Measurements from ENCODE around the gene RCL1.
"Not testable (repeated sequence)": the region's sequence is repeated elsewhere in the genome, so short reads cannot be mapped to it uniquely, and the experiment has no call there.

Gene RCL1

DNA sequence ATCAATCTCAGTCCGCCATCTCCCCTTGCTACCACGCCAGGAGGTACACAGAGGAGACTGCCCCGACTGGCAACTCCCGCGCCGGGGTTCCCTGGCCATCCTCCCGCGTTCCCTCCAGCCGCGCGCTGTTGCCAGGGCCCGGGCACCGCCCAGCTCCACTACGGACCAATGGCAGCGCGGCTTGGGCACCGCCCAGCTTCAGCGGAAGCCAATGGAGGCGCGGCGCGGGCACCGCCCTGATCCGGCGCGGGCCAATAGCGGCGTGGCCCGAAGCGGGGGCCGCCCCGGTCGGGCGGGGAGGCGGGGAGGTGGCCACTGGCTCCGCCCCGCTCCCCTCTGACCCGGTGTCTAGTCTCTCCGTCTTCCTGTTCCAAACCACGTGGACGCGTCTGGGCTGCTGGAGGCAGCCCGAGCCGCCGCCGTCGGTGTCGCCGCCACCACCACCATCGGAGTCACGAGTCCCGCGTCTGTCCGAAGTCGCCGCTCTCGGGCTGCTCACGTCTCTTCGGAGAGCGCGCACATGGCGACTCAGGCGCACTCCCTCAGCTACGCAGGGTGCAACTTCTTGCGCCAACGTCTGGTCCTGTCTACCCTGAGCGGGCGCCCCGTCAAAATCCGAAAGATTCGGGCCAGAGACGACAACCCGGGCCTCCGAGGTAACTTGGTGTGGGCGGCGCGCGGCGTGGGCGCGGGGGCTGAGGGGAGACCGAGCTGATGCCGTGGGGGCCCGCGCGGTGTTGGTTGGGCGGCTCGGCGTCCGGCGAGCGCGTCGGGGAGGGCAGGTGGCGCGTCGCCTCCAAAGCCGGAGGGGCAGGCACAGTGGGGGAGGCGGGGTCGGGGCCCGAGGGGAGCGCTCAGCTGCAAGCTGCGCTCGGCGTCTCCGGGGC is at the start of gene RCL1:
RCL1 (plus strand) TSS at position 373 of the 887 bp plus-strand sequence; CDS start at position 521, 148 bp downstream.
- H3K4me1 ChIP-seq (ENCODE audit: control insufficient read depth, insufficient read depth, low read length), result peaks cover 3% of the 10 kb centered on the region
- H3K4me3 ChIP-seq (ENCODE audit: low read length), result peak within 1 kb of the TSS; percentile 84
- no peaks in the 10 kb centered on the region for H3K36me3 ChIP-seq (ENCODE audit: control insufficient read depth, insufficient read depth, low read length)
- no peaks in the 10 kb centered on the region for H3K27me3 ChIP-seq (ENCODE audit: control insufficient read depth, insufficient read depth, low read length)
- no peak within 1 kb of the TSS for H3K9ac ChIP-seq (ENCODE audit: low read length)
- H3K27ac ChIP-seq (ENCODE audit: low read depth, low read length), result peak within 1 kb of the TSS; percentile 46

GRCh38 chr9:4743131-4743875 is 49.4 kb upstream of the RCL1 start:
- no peaks in the 10 kb centered on the region for H3K36me3 ChIP-seq (ENCODE audit: control insufficient read depth, insufficient read depth, low read length)
- H3K4me1 ChIP-seq (ENCODE audit: control insufficient read depth, insufficient read depth, low read length), result peaks cover 4% of the 10 kb centered on the region
- no peak overlapping the region for H3K4me3 ChIP-seq (ENCODE audit: low read length)
- no peaks in the 10 kb centered on the region for H3K27me3 ChIP-seq (ENCODE audit: control insufficient read depth, insufficient read depth, low read length)
- no peak overlapping the region for H3K27ac ChIP-seq (ENCODE audit: low read depth, low read length)
- H3K9ac ChIP-seq (ENCODE audit: low read length), result no peak overlapping the region

GRCh38 chr9:4746278-4747030 is 46.3 kb upstream of the RCL1 start:
- no peak overlapping the region for H3K27ac ChIP-seq (ENCODE audit: low read depth, low read length)
- H3K36me3 ChIP-seq (ENCODE audit: control insufficient read depth, insufficient read depth, low read length), result no peaks in the 10 kb centered on the region
- H3K27me3 ChIP-seq (ENCODE audit: control insufficient read depth, insufficient read depth, low read length), result no peaks in the 10 kb centered on the region

DNA sequence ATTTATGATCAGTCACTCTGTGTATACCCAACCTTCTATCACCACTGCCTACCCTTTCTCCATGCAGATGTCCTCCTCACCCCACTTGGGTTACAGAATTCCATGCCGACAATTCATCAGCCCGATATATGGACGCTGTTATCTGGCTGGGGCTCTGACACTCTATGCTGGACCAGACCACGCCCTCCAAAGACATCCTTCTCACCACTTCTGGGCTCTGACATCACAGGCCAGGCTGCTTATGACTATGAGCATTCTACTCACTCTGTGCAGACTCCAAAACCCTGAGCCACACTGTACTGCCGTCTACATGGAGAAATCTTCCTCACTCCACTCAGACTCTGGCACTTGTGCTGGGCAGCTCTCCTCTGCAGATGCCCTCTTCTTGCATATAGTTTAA is 44.1 kb upstream of the RCL1 start:
- no peaks in the 10 kb centered on the region for H3K36me3 ChIP-seq (ENCODE audit: control insufficient read depth, insufficient read depth, low read length)
- H3K4me3 ChIP-seq (ENCODE audit: low read length), result no peak overlapping the region
- H3K4me1 ChIP-seq (ENCODE audit: control insufficient read depth, insufficient read depth, low read length), result no peaks in the 10 kb centered on the region
- H3K27me3 ChIP-seq (ENCODE audit: control insufficient read depth, insufficient read depth, low read length), result no peaks in the 10 kb centered on the region
- no peak overlapping the region for H3K27ac ChIP-seq (ENCODE audit: low read depth, low read length)
- H3K9ac ChIP-seq (ENCODE audit: low read length), result no peak overlapping the region

More at GRCh38 chr9:4746278-4747030, 46.3 kb upstream of the RCL1 start:
- H3K4me3 ChIP-seq (ENCODE audit: low read length), result no peak overlapping the region
- no peaks in the 10 kb centered on the region for H3K4me1 ChIP-seq (ENCODE audit: control insufficient read depth, insufficient read depth, low read length)
- H3K9ac ChIP-seq (ENCODE audit: low read length), result no peak overlapping the region

- H3K27me3 ChIP-seq (ENCODE audit: control insufficient read depth, insufficient read depth, low read length), result no peaks in the 10 kb centered on the region
- H3K4me3 ChIP-seq (ENCODE audit: low read length), result no peak overlapping the region
- no peak overlapping the region for H3K9ac ChIP-seq (ENCODE audit: low read length)
- no peaks in the 10 kb centered on the region for H3K36me3 ChIP-seq (ENCODE audit: control insufficient read depth, insufficient read depth, low read length)
- H3K4me1 ChIP-seq (ENCODE audit: control insufficient read depth, insufficient read depth, low read length), result no peaks in the 10 kb centered on the region
- no peak overlapping the region for H3K27ac ChIP-seq (ENCODE audit: low read depth, low read length)
These were observed 42.6 kb upstream of the RCL1 start for GRCh38 chr9:4750023-4750673.

GRCh38 chr9:4754530-4754929 is 38.2 kb upstream of the RCL1 start:
- H3K4me1 ChIP-seq (ENCODE audit: control insufficient read depth, insufficient read depth, low read length), result not testable (repeated sequence)

DNA sequence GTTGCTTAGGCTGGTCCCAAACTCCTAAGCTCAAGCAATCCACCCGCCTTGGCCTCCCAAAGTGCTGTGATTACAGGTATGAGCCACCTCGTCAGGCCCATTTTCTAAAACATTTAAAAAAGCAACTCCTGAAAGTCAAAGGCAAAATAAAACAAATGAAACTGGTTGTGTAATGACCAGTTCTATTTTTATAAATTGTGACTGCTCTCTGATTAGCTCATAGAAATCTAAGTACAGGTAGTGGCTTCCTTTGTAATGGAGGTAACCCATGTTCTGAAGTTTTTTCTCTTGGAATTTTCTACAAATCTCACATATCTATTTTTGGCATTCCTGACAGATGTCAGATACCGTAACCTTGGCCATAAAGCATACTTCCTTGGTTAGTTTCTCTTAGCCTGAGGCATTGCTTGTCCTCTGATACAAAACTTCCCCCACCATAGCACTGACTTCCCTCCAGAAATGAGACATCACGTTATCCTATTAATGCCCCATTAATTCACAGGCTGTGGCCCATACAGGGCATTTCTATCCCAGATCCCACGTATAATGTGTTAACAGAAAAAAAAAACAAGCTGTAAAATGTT is 37.6 kb upstream of the RCL1 start:
- Histone ChIP-seq H3K4me1 (ENCODE audit: control insufficient read depth, insufficient read depth, low read length) (no peaks in the 10 kb centered on the region), H3K36me3 (ENCODE audit: control insufficient read depth, insufficient read depth, low read length) (no peaks in the 10 kb centered on the region), H3K9ac (ENCODE audit: low read length) (no peak overlapping the region), H3K27ac (ENCODE audit: low read depth, low read length) (no peak overlapping the region), H3K27me3 (ENCODE audit: control insufficient read depth, insufficient read depth, low read length) (no peaks in the 10 kb centered on the region), H3K4me3 (ENCODE audit: low read length) (no peak overlapping the region)

More at GRCh38 chr9:4754530-4754929, 38.2 kb upstream of the RCL1 start:
- not testable (repeated sequence) for H3K27ac ChIP-seq (ENCODE audit: low read depth, low read length); H3K9ac ChIP-seq (ENCODE audit: low read length); H3K4me3 ChIP-seq (ENCODE audit: low read length); H3K27me3 ChIP-seq (ENCODE audit: control insufficient read depth, insufficient read depth, low read length); H3K36me3 ChIP-seq (ENCODE audit: control insufficient read depth, insufficient read depth, low read length)

- H3K4me1 ChIP-seq (ENCODE audit: control insufficient read depth, insufficient read depth, low read length), result no peaks in the 10 kb centered on the region
- H3K9ac ChIP-seq (ENCODE audit: low read length), result no peak overlapping the region
- H3K36me3 ChIP-seq (ENCODE audit: control insufficient read depth, insufficient read depth, low read length), result no peaks in the 10 kb centered on the region
- H3K27ac ChIP-seq (ENCODE audit: low read depth, low read length), result no peak overlapping the region
- H3K27me3 ChIP-seq (ENCODE audit: control insufficient read depth, insufficient read depth, low read length), result no peaks in the 10 kb centered on the region
- no peak overlapping the region for H3K4me3 ChIP-seq (ENCODE audit: low read length)
These were observed 36.3 kb upstream of the RCL1 start for GRCh38 chr9:4756420-4756819.

- no peak overlapping the region for H3K27ac ChIP-seq (ENCODE audit: low read depth, low read length)
- H3K36me3 ChIP-seq (ENCODE audit: control insufficient read depth, insufficient read depth, low read length), result no peaks in the 10 kb centered on the region
- H3K4me3 ChIP-seq (ENCODE audit: low read length), result no peak overlapping the region
- H3K27me3 ChIP-seq (ENCODE audit: control insufficient read depth, insufficient read depth, low read length), result no peaks in the 10 kb centered on the region
- H3K9ac ChIP-seq (ENCODE audit: low read length), result no peak overlapping the region
- H3K4me1 ChIP-seq (ENCODE audit: control insufficient read depth, insufficient read depth, low read length), result no peaks in the 10 kb centered on the region
These were observed 32.6 kb upstream of the RCL1 start for GRCh38 chr9:4760122-4760521.

DNA sequence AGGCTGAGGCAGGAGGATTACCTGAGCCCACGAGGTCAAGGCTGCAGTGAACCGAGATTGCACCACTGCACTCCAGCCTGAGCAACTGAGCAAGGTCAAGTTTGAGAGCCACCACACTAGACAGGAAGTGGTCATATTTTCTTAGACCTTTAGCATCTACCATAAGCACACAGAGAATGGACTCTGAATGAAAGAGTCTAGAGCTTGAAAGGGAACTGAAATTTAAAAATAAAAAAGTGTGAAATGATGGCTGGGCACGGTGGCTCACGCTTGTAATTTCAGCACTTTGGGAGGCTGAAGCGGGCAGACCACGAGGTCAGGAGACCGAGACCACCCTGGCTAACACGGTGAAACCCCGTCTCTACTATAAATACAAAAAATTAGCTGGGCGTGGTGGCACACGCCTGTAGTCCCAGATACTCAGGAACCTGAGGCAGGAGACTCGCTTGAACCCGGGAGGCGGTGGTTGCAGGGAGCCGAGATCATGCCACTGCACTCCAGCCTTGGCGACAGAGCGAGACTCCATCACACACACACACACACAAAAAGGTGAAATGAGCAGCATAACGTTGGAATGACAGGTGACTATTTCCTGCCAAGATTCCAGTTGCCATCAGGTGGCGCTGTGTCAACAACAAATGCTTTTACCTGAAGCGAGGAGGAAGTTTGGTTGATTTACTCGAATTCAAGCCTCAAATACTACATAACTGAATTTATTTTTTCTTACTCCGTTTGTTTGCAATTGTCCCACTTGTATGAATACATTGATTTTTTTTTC is 30.4 kb upstream of the RCL1 start:
- H3K9ac ChIP-seq (ENCODE audit: low read length), result no peak overlapping the region

GRCh38 chr9:4762886-4763541 is 29.7 kb upstream of the RCL1 start:
- no peaks in the 10 kb centered on the region for H3K36me3 ChIP-seq (ENCODE audit: control insufficient read depth, insufficient read depth, low read length)
- no peaks in the 10 kb centered on the region for H3K27me3 ChIP-seq (ENCODE audit: control insufficient read depth, insufficient read depth, low read length)
- peak overlapping the region; percentile 20 for H3K4me3 ChIP-seq (ENCODE audit: low read length)
- no peak overlapping the region for H3K27ac ChIP-seq (ENCODE audit: low read depth, low read length)
- H3K4me1 ChIP-seq (ENCODE audit: control insufficient read depth, insufficient read depth, low read length), result no peaks in the 10 kb centered on the region
- no peak overlapping the region for H3K9ac ChIP-seq (ENCODE audit: low read length)

More for the DNA sequence above, 30.4 kb upstream of the RCL1 start:
- no peaks in the 10 kb centered on the region for H3K4me1 ChIP-seq (ENCODE audit: control insufficient read depth, insufficient read depth, low read length)
- no peaks in the 10 kb centered on the region for H3K27me3 ChIP-seq (ENCODE audit: control insufficient read depth, insufficient read depth, low read length)
- no peak overlapping the region for H3K27ac ChIP-seq (ENCODE audit: low read depth, low read length)
- H3K4me3 ChIP-seq (ENCODE audit: low read length), result peak overlapping the region; percentile 20
- no peaks in the 10 kb centered on the region for H3K36me3 ChIP-seq (ENCODE audit: control insufficient read depth, insufficient read depth, low read length)

Data from rectal smooth muscle tissue (tissue), 1 donor.